NCI-H510A (cell line): Measurements from ENCODE around the gene NR4A1.

ENCODE experiments used
- DNase-seq: peaks from one replicate; lab custom pipeline; 2025; lab: John Stamatoyannopoulos, UW

NR4A1 gene

DNA sequence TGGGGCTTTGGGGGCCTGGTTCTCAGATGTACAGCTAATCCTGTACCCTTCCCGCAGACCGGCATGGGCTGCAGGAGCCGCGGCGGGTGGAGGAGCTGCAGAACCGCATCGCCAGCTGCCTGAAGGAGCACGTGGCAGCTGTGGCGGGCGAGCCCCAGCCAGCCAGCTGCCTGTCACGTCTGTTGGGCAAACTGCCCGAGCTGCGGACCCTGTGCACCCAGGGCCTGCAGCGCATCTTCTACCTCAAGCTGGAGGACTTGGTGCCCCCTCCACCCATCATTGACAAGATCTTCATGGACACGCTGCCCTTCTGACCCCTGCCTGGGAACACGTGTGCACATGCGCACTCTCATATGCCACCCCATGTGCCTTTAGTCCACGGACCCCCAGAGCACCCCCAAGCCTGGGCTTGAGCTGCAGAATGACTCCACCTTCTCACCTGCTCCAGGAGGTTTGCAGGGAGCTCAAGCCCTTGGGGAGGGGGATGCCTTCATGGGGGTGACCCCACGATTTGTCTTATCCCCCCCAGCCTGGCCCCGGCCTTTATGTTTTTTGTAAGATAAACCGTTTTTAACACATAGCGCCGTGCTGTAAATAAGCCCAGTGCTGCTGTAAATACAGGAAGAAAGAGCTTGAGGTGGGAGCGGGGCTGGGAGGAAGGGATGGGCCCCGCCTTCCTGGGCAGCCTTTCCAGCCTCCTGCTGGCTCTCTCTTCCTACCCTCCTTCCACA, 7.6 kb downstream of the NR4A1 start:
- no peak for DNase-seq

DNA sequence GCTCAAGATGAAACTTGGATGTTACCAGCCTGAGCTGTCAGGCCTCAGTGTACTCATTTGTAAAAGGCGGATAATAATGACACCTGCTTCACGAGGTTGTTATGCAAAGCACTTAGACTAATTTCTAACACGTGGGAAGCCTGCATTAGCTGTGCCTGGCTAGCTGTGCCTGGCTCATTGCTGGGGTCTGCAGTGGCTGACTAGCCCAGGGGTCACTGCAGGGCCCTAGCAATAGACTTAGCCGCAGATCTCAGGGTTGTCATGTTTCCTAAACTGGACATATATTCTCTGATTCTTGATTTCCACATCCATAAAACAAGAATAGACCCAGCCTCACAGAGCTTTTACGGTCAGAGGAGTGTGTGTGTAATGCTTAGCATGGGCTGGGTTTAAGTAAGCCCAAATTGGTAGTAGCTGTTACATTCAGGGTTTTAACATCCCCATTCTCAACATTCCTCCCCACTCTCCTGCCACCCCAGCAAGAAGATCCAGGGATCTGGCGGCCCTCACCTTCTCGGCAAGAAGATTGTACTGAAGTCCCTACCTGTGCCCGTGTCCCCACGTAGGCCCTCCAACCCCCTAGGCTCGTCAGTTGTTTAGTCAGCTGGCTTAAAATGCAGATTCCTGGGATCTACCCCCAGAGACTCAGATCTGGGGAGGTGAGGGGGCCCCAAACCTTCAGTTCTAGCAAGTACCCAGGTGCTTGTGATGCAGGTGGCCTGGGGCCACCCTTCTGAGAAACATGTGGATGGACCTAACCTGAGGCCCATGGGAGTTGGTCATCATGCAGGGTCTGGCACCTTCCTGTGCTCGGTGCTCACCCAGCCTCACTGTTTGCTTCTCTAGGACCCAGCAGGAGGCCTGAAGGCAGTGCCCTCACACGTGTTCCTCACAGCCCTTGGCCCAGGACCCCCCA, 8.6 kb downstream of the NR4A1 start:
- no peak for DNase-seq

DNA sequence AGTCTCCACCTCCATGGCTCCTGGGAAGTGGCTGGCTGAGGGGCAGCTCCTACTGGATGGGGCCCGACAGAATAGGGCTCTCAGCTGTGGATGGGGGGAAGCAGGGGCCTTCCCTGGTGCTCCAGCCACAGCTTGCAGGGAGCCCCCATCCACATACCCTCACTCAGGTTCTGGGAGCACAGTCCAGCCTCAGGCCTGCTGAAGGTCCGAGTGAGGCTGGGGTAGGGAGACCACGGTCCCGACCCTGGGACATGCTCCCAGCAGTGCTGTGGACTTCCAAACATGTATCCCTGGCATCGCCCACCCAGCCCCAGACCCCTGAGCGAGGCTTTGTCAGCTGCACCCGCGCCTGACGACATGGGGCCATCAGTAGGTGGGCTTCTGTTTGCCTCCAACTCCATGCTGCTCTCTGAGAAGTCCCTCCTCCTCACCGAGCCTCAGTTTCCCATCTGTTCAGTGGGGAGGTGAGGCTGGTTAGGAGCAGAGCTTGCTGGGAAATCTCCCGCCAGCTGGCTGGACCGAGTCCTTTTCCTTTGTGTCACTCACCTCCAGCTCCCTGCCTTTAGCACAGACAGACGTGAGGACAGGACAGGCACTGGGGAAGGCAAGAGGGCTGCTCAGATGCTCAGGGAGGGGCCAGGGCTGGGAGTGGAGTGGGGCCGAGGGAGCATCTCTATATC, 9.4 kb downstream of the NR4A1 start:
- no peak for DNase-seq

GRCh38 chr12:52061470-52062166, 10.4 kb downstream of the NR4A1 start:
- no peak for DNase-seq

DNA sequence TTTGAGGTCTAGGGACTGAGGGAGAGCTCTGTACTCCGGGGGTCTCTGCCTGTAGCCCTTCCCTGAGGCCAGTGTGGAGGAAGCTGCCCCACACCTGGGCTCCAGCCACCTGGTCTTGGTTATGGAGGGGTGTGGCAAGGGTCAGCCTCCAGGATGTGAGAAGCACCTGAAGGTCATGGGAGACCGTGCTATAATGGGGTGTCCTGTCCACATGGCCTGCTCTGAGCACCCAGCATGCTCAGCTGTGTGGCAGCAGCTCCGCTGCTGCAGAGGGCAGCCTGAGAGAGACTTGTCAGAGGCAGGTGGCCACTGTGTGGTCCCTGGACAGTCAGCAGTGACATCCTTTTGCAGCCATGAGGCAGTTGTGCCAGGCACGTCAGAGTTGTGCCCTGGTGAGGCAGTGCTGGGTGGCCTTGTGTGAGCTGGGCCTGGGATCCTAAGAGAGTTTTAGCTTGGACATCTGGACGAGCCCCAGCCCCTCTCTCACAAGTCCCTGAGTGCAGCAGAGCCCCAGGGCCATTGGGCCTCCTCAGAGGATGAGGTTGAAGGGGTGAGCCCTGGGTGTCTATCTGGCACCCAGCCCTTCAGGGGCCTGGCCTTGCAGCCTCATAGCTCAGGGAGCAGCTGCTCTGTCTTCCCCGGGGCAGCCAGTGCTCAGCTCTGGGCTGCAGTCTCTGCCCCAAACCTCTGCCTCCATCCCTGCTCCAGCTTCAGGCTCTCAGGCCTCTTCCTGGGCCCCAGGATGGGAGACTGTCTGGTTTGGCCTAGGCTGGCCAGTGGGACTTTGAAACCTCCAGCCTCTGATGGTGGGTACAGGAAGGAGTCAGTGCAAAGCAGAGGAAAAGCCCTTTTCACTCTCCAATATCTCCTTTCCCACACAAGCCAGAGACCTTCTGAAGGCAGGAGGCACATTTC, 11.2 kb downstream of the NR4A1 start:
- no peak for DNase-seq

GRCh38 chr12:52063082-52063924, 12.1 kb downstream of the NR4A1 start:
- DNase-seq = no peak

DNA sequence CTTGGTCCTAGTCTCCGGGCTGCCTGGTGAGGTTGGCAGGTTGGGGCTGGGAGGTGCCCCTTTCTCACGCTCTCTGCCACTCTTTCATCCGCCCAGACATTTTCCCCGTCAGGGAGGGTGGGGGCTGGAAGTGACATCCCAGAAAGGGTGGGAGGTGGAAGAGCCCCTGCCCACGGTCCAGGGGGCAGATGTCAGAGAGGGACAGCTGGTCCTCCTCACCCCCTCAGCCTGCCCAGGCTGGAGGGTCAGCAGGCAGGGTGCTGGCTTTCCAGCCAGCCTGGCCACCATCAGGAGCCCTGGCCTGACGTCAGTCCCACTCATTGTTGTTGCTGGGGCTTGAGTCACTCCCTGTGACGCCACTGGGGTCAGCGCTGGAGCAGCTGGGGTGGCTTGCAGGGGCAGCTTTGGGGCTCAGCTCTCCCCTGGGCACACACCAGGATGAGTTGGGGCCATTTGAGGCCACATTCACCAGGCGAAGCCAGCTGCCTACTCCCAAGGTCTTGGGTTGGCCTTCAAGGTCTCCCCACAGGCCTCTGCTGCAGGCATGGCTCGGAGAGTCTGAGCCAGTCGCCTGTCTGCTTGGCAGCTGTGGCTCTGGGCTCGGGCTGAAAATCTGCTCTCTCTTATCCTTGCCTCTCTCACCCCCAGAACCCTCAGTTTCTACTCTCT, 12.9 kb downstream of the NR4A1 start:
- no peak for DNase-seq

GRCh38 chr12:52066346-52067080, 15.3 kb downstream of the NR4A1 start:
- DNase-seq = no peak

DNA sequence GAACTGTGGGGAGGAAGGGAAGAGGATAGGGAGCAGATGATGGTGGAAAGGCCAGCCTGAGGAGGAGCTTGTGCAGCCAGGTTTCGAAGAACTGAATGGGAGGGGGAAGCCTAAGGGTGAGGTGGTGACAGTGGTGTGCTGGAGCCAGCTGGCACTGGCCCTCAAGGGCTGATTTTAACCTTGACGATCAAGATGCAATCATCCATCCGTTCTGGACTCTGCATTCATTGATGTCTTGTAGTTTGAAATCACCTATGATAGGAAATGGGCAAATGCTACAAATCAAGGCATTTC, 15.8 kb downstream of the NR4A1 start:
- DNase-seq = no peak

GRCh38 chr12:52069327-52070184, 18.3 kb downstream of the NR4A1 start, which contains the start of gene ATG101:
Gene ATG101, plus strand, starts transcription at chr12:52069978. Its CDS starts 3,673 bp downstream, at chr12:52073651.
- DNase-seq = peak; percentile 93

GRCh38 chr12:52070185-52070925, 19.1 kb downstream of the NR4A1 start:
- no peak for DNase-seq

GRCh38 chr12:52073531-52074381, 22.5 kb downstream of the NR4A1 start:
- DNase-seq = peak; percentile 43

DNA sequence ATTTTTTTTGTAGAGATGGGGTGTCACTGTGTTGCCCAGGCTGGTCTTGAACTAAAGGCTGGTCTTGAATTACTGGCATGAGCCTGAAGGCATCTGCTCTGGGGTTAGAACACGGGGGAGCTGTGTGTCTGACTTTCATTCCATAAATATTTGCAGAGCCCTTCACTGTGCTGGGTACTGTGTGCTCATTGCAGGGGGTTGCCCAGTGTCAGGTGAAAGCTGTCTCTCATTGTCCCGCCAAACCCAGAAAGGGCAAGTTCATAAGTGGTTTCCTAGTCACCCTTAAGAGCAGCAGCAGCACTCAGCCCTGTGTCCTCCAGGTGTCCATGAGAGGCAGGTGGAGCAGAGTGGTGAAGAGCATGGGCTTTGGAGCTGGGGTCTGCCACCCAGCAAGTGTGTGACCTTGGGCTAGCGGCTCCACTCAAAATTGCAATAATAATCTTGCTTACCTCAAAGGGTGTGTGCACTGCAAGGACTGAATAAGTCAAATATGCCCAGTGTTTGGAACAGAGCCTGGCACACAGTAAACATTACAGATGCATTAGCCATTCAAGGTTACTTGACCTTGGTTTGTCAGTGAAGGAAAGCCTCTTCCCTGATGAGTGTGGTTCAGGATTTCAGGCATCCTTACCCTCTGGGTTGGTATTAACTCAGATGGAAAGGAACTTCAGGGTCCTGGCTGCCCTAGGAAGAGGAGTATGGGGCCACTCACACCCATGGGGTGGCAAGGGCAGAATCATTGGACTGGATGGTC, 23.9 kb downstream of the NR4A1 start:
- peak; percentile 87 for DNase-seq

- no peak for DNase-seq
Measured at GRCh38 chr12:52076811-52077210, 25.6 kb downstream of the NR4A1 start.

GRCh38 chr12:52078276-52078675, 27.0 kb downstream of the NR4A1 start:
- DNase-seq = no peak
